NCI-H1930 (cell line): ENCODE measurements around the gene TTN.

Source experiments
- DNase-seq, 2 experiments: peaks; one replicate each; lab custom pipeline; 2025; lab: John Stamatoyannopoulos, UW

The TTN gene

GRCh38 chr2:178807227-178808008, at the start of gene TTN:
TTN (minus strand) TSS chr2:178807423; CDS start chr2:178804642, 2,781 bp downstream.
- DNase-seq, result no peak

GRCh38 chr2:178855151-178855550, 47.9 kb upstream of the TTN start:
- DNase-seq, result no peak

- DNase-seq, result no peak
These were observed 41.1 kb upstream of the TTN start for GRCh38 chr2:178848335-178848734.

GRCh38 chr2:178846458-178846802, 39.2 kb upstream of the TTN start:
- DNase-seq, result no peak

GRCh38 chr2:178845566-178846457, 38.6 kb upstream of the TTN start:
- DNase-seq, result no peak

GRCh38 chr2:178844701-178845100, 37.5 kb upstream of the TTN start:
- DNase-seq, result no peak

GRCh38 chr2:178844269-178844668, 37.0 kb upstream of the TTN start:
- no peak for DNase-seq

- no peak for DNase-seq
These were observed 36.5 kb upstream of the TTN start for GRCh38 chr2:178843697-178844096.

GRCh38 chr2:178836807-178837206, 29.6 kb upstream of the TTN start:
- no peak for DNase-seq

- DNase-seq, result no peak
These were observed 26.9 kb upstream of the TTN start for GRCh38 chr2:178834086-178834485.

GRCh38 chr2:178833382-178833781, 26.2 kb upstream of the TTN start:
- DNase-seq, result no peak

- DNase-seq, result no peak
These were observed 23.2 kb upstream of the TTN start for GRCh38 chr2:178830451-178830850.

- no peak for DNase-seq
These were observed 22.8 kb upstream of the TTN start for GRCh38 chr2:178829981-178830380.

GRCh38 chr2:178829299-178829960, 22.2 kb upstream of the TTN start:
- DNase-seq, result no peak

- DNase-seq, result no peak
These were observed 21.3 kb upstream of the TTN start for GRCh38 chr2:178828486-178828881.

- no peak for DNase-seq
These were observed 20.7 kb upstream of the TTN start for GRCh38 chr2:178827739-178828485.

GRCh38 chr2:178827111-178827510, 19.9 kb upstream of the TTN start:
- DNase-seq, result no peak

- no peak for DNase-seq
These were observed 18.0 kb upstream of the TTN start for GRCh38 chr2:178825183-178825582.

- DNase-seq, result no peak
These were observed 17.0 kb upstream of the TTN start for GRCh38 chr2:178824181-178824580.

- no peak for DNase-seq
These were observed 12.8 kb upstream of the TTN start for GRCh38 chr2:178819992-178820391.

- no peak for DNase-seq
These were observed 12.1 kb upstream of the TTN start for GRCh38 chr2:178819147-178819875.
